SH-SY5Y (cell line): Measurements from ENCODE around the gene IST1.

ENCODE experiments used
- GATA2 ChIP-seq: IDR thresholded peaks from 2 replicates; pipeline ENCODE4 v1.6.1; 2011; ENCODE audit warnings: mild to moderate bottlenecking, low read depth, low read length
- GATA3 ChIP-seq: IDR thresholded peaks from 2 replicates; pipeline ENCODE4 v1.6.1; 2011; ENCODE audit warnings: low read depth, mild to moderate bottlenecking, low read length, moderate library complexity

DNA sequence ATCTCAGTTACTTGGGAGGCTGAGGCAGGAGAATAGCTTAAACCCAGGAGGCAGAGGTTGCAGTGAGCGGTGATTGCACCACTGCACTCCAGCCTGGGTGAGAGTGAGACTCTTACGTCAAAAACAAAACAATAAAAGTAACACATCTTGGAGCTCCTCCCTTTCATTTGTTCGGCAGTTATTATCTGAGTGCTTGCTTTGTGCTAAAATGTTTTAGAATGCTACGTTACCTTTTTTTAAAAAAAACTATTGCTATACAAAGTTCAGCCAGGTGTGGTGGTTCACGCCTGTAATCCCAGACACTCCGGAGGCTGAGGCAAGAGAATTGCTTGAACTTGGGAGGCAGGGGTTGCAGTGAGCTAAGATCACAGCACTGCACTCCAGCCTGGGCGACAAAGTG is 15.8 kb downstream of the IST1 start:
- TF ChIP-seq GATA3 (no peak), GATA2 (no peak)
